Dendritic cell treated with granulocyte-macrophage colony-stimulating factor and Interleukin-4, amounts not matched to agents 40 ng/mL and 50 ng/mL, for 4 days (primary cell): Measurements from ENCODE around the gene POU2AF1.
"Not testable (repeated sequence)": the region's sequence is repeated elsewhere in the genome, so short reads cannot be mapped to it uniquely, and the experiment has no call there.

Source experiments
- H3K27ac Mint-ChIP-seq: one replicate; pipeline ENCODE4 v1.8.0; 2022; ENCODE audit warnings: mild to moderate bottlenecking, mixed read lengths
- H3K27me3 Mint-ChIP-seq: one replicate; pipeline ENCODE4 v1.8.0; 2022; ENCODE audit warnings: mild to moderate bottlenecking, mixed read lengths
- H3K36me3 Mint-ChIP-seq: one replicate; pipeline ENCODE4 v1.8.0; 2022; ENCODE audit warnings: low read depth, mixed read lengths
- H3K4me1 Mint-ChIP-seq: one replicate; pipeline ENCODE4 v1.8.0; 2022; ENCODE audit warnings: low read depth, mixed read lengths
- H3K4me3 Mint-ChIP-seq: one replicate; pipeline ENCODE4 v1.8.0; 2022; ENCODE audit warnings: mild to moderate bottlenecking, moderate library complexity, mixed read lengths
- H3K9me3 Mint-ChIP-seq: one replicate; pipeline ENCODE4 v1.8.0; 2022; ENCODE audit warnings: mixed read lengths
- intact Hi-C: fragments of 100-400 bp; cut with micrococcal nuclease; formaldehyde crosslinking; loops from one replicate; pipeline ENCODE4 v1.15.0; 2022

The POU2AF1 gene

DNA sequence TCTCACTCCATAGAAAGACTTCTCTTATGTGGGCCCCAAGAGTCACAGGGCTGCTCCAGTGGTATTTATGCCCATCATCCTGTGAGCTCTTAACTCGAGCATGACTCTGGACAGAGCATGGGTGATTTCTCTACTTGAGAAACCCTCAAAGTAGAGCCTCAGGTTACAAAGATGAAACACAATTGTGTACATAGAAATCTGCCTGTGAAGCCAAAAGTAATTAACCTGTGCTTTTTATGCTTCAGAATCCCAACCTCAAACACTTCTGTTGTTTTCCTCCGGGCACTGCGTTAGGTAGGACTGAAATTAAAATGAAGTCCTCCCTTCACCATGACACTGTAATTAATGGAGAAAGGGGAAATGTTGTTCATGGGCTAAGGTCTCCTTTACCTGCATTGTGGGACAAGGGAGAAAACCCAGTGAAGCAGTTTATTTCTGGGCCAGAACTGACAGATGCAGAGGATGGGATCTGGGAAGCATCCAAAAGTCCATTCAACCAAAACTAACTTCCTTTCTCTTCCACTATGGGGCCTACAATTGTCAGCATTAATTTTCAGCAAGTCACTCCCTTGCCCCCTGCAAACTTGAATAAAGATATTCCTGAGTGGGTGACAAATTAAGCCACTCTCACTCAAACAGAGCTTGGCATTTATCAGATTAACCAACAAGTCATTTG, 24.1 kb upstream of the POU2AF1 start:
- Mint-ChIP-seq H3K4me1 (no peaks in the 10 kb centered on the region), H3K36me3 (no peaks in the 10 kb centered on the region), H3K27ac (no peak overlapping the region), H3K27me3 (no peaks in the 10 kb centered on the region), H3K9me3 (peaks cover 19% of the 10 kb centered on the region), H3K4me3 (no peak overlapping the region)
- intact Hi-C loops, result no loop called here

DNA sequence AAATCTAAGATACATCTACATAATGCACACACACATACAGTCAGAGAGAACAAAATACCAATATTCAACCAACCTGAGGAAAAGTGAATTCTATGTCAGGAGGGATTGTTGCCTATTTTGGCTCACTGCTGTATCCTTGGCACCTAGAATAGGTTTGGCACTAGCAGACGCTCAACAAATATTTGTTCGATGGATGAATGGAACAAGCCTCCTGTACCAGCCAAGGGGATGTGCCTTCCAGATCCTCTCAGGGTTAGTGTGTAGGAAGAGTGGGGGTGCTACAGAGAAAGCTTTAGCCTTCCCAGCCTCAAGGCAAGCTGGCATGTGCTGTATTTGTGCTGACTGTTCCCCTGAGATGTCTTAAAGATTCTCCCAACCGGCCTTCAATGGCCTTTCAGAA, 23.3 kb upstream of the POU2AF1 start:
- Mint-ChIP-seq H3K27me3 (no peaks in the 10 kb centered on the region), H3K9me3 (peaks cover 19% of the 10 kb centered on the region), H3K27ac (no peak overlapping the region), H3K4me1 (no peaks in the 10 kb centered on the region), H3K4me3 (no peak overlapping the region), H3K36me3 (no peaks in the 10 kb centered on the region)
- intact Hi-C loops, result no loop called here

DNA sequence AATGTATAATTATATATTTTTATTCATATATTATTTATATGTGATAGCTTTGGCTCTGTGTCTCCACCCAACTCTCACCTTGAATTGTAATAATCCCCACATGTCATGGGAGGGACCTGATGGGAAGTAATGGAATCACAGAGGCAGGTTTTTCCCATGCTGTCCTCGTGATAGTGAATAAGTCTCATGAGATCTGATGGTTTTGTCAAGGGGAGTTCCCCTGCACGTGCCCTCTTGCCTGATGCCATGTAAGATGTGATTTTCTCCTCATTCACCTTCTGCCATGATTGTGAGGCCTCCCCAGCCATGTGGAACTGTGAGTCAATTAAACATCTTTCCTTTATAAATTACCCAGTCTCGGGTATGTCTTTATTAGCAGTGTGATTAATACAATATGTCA, 22.9 kb upstream of the POU2AF1 start:
- H3K4me3 Mint-ChIP-seq, H3K27ac Mint-ChIP-seq, intact Hi-C loops, H3K36me3 Mint-ChIP-seq, H3K27me3 Mint-ChIP-seq, H3K4me1 Mint-ChIP-seq: not testable (repeated sequence)
- peaks cover 19% of the 10 kb centered on the region for H3K9me3 Mint-ChIP-seq

DNA sequence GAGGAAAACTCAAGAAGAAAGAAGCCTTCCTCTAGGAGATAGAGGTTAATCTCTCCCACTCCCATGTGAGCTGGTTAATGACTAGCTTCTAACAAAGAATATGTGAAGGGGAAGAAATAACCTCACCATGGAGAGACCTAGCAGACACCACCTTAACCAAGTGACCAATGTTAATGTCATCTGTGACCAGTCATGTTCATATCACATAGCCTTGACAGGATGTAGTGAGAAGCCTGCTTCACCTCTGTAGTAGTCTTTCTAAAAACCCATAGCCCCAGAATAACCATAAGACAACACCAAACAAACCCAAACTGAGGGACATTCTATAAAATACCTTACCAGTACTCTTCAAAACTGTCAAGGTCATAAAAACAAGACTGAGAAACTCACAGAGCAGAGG, 21.5 kb upstream of the POU2AF1 start:
- no peaks in the 10 kb centered on the region for H3K4me1 Mint-ChIP-seq
- no peak overlapping the region for H3K4me3 Mint-ChIP-seq
- intact Hi-C loops, result no loop called here
- no peak overlapping the region for H3K27ac Mint-ChIP-seq
- H3K9me3 Mint-ChIP-seq, result peaks cover 19% of the 10 kb centered on the region
- H3K27me3 Mint-ChIP-seq, result no peaks in the 10 kb centered on the region
- H3K36me3 Mint-ChIP-seq, result no peaks in the 10 kb centered on the region

DNA sequence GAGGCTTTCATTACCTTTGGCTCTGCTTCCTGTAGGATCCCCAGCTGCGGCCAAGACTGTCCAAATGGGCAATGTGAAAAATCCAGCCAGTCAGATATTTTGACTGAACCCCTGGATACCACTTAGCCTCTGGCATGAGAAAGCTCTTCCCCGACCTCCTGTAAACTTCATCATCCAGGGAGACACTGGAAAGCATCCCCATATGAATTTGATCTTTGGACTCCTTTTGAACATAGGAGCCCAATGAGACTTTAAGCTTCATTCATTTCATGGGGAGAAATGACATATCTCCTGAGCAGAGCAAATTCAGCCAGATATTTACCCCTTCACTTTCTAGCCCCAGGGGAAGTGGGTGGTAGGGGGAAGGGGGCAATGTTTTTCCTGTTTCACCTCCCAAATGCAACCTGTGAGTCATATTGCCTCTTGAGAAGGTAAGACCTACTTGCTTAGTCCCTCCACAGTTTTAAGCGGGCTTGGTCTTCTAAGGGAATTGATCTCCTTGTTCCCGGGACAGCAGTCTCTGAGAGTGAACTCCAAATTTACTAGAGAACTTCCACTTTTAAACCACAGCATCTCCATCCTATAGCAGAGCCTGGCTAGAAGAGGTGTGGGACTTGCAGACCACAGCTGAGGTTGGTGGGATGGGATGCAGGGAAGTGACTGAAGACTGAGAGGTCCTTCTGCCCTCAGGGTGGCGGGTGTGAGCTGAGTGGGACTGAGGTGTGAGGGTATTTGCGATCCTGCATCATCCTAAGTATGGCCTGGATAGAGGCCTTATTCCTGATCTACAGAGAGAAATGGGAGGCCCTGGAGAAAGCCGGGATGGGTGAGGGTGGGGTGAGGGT, 20.3 kb upstream of the POU2AF1 start:
- no peak overlapping the region for H3K27ac Mint-ChIP-seq
- no peak overlapping the region for H3K4me3 Mint-ChIP-seq
- H3K27me3 Mint-ChIP-seq, result no peaks in the 10 kb centered on the region
- no peaks in the 10 kb centered on the region for H3K4me1 Mint-ChIP-seq
- H3K9me3 Mint-ChIP-seq, result peaks cover 13% of the 10 kb centered on the region
- H3K36me3 Mint-ChIP-seq, result no peaks in the 10 kb centered on the region
- intact Hi-C loops, result no loop called here

DNA sequence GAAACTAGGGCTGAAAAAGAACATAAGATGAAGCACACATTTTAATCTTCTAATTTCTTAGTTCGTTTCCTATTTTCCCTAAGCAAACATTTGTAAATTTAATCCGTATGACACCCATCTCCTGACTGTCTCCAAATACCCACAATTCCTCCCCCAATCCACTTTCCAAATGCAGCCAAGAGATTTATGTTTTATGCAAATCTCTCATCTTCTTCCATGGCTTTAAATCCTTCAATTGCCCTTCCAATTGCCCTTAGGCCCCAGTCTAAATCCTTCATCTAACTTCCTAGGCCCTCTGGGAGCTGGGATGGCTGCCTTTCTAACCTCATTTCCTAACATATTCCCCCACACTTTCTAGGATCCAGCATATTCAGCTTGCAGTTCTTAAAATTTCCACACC, 18.0 kb upstream of the POU2AF1 start:
- Mint-ChIP-seq H3K27me3 (no peaks in the 10 kb centered on the region), H3K27ac (no peak overlapping the region), H3K4me1 (no peaks in the 10 kb centered on the region), H3K4me3 (no peak overlapping the region), H3K36me3 (no peaks in the 10 kb centered on the region), H3K9me3 (no peaks in the 10 kb centered on the region)
- intact Hi-C loops, result no loop called here

DNA sequence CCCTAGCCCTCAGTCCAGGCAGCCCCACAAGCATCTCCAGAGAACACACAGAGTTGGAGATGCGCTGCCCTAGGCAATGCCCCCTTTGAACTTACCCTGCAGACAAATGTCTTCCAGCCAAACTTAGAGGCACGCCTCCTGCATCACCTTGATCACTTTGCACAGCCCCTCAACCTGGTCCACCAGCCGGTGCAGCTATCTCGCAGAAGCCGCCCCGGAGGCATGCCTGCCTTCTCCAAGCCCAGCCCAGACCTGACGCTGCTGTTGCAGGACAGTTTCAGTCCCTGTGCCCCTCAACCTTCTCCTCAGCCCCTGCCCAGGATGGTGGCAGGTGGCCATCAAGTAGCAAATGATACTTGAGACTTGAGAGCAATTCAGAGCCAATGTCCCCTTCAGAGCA, 16.7 kb upstream of the POU2AF1 start:
- Mint-ChIP-seq H3K27ac (no peak overlapping the region), H3K36me3 (no peaks in the 10 kb centered on the region), H3K9me3 (no peaks in the 10 kb centered on the region), H3K27me3 (no peaks in the 10 kb centered on the region), H3K4me3 (no peak overlapping the region), H3K4me1 (no peaks in the 10 kb centered on the region)
- intact Hi-C loops, result no loop called here

DNA sequence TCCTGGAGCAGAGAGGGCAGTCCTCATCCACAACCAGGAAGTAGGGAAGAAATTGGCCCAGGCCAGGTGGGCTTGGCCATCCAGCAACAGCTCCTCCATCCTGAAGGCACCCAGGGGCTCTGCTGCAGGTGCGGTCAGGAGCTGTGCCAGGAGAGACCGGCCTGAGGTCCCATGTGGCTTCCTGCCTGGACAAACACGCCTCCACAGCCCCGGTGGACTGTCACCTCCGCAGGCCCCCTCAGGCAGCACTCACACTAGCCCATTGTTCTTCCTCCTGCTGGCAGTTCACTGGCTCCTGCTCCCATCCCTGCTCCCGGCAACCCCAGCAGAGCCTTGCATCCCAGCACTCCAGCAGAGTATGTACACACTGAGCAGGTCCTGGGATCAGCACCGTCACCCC, 16.0 kb upstream of the POU2AF1 start:
- Mint-ChIP-seq H3K27me3 (no peaks in the 10 kb centered on the region), H3K4me3 (no peak overlapping the region), H3K27ac (no peak overlapping the region), H3K9me3 (no peaks in the 10 kb centered on the region), H3K4me1 (no peaks in the 10 kb centered on the region), H3K36me3 (no peaks in the 10 kb centered on the region)
- intact Hi-C loops, result no loop called here

DNA sequence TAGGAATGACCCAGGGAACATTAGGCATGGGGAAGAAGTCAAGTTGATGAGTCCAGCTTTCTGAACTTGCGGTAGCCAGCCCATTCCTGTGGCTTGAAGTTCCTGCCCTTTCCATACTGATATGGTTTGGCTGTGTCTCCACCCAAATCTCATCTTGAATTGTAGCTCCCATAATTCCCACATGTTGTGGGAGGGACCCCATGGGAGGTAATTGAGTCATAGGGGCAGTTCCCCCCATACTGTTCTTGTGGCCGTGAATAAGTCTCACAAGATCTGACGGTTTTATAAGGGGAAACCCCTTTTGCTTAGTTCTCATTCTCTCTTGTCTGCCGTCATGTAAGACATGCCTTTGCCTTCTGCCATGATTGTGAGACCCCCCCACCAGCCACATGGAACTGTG, 15.1 kb upstream of the POU2AF1 start:
- intact Hi-C loops, H3K27ac Mint-ChIP-seq, H3K4me1 Mint-ChIP-seq, H3K36me3 Mint-ChIP-seq, H3K27me3 Mint-ChIP-seq, H3K9me3 Mint-ChIP-seq, H3K4me3 Mint-ChIP-seq: not testable (repeated sequence)

DNA sequence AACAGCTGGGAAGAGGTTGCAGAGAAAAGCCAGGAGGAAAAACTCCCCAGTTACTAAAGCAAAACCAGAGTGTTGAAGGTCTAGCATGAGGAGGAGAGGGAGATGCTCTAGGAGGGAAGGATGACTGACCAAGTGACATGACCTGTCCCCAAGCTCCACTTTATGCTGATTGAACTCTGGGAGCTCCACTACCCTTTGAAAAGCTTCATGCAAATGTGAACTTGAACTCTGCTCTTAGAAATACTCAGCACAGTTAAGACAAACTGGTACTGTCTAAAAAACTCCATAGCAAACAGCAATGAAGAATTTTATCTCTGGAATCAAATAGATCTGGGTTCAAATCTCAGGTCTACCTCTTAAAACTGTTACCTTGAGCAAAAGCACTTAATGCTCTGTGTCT, 14.5 kb upstream of the POU2AF1 start:
- Mint-ChIP-seq H3K27me3 (no peaks in the 10 kb centered on the region), H3K4me1 (peaks cover 7% of the 10 kb centered on the region), H3K36me3 (no peaks in the 10 kb centered on the region), H3K9me3 (no peaks in the 10 kb centered on the region), H3K4me3 (no peak overlapping the region), H3K27ac (no peak overlapping the region)
- intact Hi-C loops, result no loop called here

DNA sequence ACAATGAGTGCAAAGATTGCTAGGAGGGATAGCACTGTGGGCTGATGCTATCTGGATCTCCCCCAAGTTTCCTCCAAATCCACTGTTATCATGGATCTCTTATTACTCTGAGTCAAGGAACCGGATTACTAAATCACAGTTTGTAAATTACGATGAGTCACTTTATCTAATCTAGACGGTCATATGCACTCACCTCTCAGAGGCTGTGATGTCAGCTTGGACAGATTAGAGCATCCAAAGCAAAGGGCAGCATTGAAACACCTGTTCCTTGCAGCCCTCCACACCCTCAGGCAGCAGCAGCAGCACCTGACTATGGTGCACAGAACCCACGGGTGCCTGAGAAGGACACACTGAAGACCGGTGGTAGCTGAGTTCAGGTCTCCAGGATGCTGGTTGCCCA, 14.0 kb upstream of the POU2AF1 start:
- Mint-ChIP-seq H3K27ac (no peak overlapping the region), H3K4me1 (peaks cover 11% of the 10 kb centered on the region), H3K27me3 (no peaks in the 10 kb centered on the region), H3K36me3 (no peaks in the 10 kb centered on the region), H3K9me3 (no peaks in the 10 kb centered on the region), H3K4me3 (no peak overlapping the region)
- intact Hi-C loops, result no loop called here

DNA sequence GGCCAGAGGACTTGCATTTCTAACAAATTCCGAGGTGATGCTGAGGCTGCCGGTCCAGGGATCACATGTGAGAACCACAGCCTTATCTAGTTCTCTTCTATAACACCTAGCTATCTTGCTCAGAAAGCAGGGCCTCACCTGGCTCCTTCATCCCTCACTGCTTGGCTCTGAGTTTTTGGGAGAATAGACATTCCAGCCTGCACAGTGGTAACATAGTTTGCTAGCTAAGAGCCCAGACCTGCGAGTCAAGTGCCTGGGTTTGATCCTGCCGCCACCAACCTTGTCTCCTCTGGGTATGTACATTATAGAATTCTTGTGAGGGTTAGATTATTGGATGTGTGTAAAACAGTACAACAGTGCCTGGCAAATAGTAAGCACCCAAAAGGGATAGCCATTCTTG, 13.5 kb upstream of the POU2AF1 start:
- no peaks in the 10 kb centered on the region for H3K27me3 Mint-ChIP-seq
- no peak overlapping the region for H3K27ac Mint-ChIP-seq
- no peaks in the 10 kb centered on the region for H3K36me3 Mint-ChIP-seq
- H3K9me3 Mint-ChIP-seq, result no peaks in the 10 kb centered on the region
- H3K4me3 Mint-ChIP-seq, result no peak overlapping the region
- peaks cover 11% of the 10 kb centered on the region for H3K4me1 Mint-ChIP-seq
- intact Hi-C loops, result no loop called here

DNA sequence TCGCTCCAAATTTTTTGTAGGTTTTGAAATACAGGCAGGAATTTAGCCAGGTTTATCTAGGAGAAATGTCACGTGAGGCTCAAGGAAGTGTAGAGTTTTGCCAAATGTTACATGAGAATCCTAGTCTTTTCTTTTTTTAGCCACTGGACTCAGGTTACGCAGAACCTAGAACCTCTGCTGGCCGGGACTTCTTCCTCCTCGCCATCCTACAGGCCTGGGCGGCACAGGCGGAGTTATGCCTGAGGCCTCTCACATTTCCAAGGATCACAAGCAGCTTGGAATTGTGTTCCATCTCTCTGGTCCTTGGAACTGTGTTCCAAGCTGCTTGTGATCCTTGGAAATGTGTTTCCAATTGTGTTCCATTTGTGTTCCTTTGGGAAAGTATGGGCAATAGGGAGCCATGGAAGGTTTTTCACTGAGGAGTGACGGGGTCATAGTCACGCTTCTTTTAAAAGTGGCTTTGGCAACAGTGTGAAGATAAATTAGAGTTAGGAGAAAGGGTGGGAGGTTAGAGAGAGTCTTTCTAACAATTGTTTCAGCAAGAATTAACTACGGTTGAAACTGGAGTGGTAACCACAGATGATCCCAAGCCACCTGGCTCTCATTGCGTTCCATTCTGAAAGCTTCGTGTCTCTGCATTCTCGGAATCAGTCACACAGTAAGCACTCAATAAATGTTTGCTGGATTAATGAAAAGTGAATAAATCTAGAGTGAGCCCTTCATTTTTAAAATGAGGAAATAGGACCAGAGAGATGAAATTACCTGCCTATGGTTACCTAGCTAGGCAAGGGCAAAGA, 12.5 kb upstream of the POU2AF1 start:
- intact Hi-C loops, result no loop called here
- Mint-ChIP-seq H3K9me3 (no peaks in the 10 kb centered on the region), H3K4me1 (peaks cover 11% of the 10 kb centered on the region), H3K4me3 (no peak overlapping the region), H3K27me3 (no peaks in the 10 kb centered on the region), H3K27ac (no peak overlapping the region), H3K36me3 (no peaks in the 10 kb centered on the region)

DNA sequence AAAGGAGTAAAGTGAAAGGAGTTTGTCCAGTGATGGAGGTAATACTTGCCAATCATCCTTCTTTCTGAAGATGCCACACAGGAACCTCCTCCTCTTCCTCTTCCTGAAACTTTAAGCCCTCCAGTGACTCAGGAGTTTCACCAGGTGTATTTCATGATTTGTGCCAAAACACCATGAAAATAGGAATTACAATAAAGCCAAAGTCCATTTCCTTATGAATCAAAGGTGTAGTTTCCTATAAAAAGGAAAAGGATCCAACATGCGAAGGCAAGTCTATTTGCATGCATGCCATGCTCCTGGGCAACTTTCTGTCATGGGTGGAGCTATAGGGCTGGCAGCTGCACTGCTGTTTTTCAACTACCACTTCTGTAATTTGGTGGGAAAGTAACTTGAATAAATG, 9.8 kb upstream of the POU2AF1 start:
- intact Hi-C loops, result no loop called here
- H3K27ac Mint-ChIP-seq, result no peak overlapping the region
- no peaks in the 10 kb centered on the region for H3K9me3 Mint-ChIP-seq
- H3K4me3 Mint-ChIP-seq, result no peak overlapping the region
- H3K4me1 Mint-ChIP-seq, result peaks cover 11% of the 10 kb centered on the region
- H3K27me3 Mint-ChIP-seq, result no peaks in the 10 kb centered on the region
- no peaks in the 10 kb centered on the region for H3K36me3 Mint-ChIP-seq
